NCI-H345 treated with DMSO at 0.1 percent for 48 hours (cell line): ENCODE results near the gene SRP72.
A peak's percentile ranks its signal among the peaks of the same experiment; 100 is the strongest.
"Not testable (repeated sequence)": the region's sequence is repeated elsewhere in the genome, so short reads cannot be mapped to it uniquely, and the experiment has no call there.

Experiments used
- DNase-seq: peaks from one replicate; lab custom pipeline; 2025; ENCODE audit not compliant: unreplicated experiment; lab: John Stamatoyannopoulos, UW

Gene SRP72, protein sequence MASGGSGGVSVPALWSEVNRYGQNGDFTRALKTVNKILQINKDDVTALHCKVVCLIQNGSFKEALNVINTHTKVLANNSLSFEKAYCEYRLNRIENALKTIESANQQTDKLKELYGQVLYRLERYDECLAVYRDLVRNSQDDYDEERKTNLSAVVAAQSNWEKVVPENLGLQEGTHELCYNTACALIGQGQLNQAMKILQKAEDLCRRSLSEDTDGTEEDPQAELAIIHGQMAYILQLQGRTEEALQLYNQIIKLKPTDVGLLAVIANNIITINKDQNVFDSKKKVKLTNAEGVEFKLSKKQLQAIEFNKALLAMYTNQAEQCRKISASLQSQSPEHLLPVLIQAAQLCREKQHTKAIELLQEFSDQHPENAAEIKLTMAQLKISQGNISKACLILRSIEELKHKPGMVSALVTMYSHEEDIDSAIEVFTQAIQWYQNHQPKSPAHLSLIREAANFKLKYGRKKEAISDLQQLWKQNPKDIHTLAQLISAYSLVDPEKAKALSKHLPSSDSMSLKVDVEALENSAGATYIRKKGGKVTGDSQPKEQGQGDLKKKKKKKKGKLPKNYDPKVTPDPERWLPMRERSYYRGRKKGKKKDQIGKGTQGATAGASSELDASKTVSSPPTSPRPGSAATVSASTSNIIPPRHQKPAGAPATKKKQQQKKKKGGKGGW

DNA sequence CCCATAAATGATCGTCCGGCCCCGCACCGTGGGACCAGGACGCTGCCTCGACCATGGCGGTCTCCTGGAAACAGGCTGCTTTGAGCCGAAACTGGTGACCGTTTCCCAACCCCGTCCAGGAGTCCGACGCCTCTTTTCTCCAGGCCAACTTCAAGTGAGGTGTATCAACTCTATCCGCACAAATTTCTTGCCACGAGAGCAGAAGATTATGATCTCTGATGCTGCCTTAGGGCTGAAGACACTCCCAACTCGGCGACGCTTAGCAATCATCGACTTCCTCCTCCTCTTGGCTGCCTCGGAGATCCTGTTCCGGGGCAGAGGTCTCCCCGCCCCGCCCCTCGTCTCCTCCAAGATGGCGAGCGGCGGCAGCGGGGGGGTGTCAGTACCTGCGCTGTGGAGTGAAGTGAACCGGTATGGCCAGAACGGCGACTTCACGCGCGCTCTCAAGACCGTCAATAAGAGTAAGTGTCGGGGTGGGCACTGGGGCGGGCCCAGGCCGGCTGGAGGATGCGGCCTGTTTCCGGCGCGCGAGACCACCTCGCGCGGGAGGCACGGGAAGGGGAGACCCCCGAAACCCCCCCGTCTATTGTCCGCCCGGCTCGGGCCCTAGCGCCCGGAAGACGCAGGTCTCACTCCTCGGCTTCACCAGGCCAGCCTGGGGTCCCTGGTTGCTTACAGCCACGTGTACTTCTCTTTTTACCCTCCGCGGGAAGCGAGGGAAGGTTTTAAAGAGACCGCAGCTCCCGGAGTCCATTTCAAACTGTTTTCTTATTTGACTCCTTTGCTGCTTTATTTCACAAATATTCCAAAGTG is at the start of gene SRP72:
Gene SRP72 (plus strand): TSS at position 334 of the 813 bp plus-strand sequence. CDS start 19 bp downstream, at position 353.
- peak; percentile 59 for DNase-seq

DNA sequence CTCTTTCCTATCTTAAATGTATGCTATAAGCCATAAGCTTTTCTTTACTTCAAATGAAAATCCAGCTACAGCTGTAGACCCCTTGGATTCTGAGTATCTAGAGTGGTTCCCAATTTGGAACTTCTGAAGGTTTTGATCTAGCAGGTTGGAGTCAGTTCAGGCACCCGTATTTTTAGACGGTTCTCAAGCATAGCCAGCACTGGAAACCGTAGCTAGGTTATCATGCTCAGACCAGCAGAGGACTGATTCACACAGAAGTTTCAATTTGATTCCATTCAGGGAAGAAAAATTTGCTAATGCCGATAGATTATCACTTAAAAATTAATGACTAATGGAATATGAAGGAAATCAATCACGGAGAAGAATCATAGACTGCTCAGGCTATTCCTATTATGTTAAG is 43.2 kb upstream of the SRP72 start:
- no peak for DNase-seq

DNA sequence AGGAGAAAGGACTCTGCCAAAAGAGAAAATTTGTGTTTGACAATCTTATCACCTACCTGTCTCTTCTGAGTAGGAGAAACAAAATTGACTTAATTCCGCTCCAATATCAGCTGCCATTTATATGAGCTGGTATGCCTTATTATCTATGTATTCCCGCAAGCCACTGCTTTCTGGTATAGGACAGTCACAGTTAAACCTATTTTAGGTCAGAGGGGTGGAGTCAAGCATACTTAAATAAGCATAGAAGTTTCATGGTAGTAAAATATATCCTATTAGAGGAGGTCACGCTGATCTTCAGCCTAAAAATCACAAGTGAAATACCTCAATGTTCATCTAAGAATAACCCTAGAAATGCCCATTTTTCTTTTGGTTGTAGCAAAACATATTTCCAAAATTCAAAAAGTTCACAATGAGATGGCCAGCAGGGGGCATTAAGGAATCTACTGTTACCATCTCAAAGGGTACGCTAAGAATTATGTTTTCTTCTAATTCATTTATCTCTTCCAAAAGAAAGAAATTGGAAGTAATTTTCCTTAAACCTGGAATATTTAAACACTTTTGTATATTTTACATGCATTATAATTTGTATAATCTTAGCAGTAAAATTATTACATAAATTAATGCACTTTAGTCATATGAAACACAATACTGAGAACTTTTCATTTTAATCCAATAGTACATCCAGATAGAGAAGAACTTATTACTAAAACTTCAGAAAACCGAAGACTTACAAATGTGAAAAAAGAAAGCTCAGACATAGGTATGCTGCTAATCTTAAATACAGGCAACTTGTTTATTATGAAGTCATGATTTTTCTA is 42.5 kb upstream of the SRP72 start:
- DNase-seq, result no peak

DNA sequence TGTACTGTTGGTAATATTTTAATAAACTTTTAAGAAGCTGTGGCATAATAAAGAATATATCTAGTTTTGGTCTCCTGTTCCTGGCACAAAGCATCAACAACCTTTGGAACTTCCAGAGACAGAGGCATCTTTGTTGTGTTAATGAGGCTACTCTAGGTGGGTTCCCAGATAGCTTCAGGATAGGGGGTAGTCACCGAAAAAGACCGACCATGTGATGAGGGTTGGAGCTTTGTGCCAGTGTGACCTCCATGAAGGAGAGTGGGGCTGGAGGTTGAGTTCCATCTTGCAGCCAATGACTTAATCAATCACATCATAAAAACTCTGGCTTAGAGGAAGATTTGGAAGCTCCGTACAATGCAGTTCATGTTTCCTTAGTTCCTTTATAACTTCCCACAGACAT is 41.9 kb upstream of the SRP72 start:
- DNase-seq, result no peak

DNA sequence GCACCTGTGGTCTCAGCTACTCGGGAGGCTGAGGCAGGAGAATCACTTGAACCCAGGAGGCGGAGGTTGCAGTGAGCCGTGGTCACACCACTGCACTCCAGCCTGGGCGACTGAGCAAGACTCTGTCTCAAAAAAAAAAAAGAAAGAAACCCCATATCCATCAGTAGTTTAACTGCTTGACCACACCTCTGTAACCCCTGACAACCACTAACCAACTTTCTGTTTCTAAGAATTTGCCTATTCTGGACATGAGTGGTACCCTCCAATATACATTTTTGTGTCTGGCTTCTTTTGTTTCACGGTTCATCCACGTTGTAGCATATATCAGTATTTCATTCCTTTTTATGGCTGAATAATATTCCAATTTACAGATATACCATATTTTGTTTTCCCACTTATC is 41.1 kb upstream of the SRP72 start:
- no peak for DNase-seq

DNA sequence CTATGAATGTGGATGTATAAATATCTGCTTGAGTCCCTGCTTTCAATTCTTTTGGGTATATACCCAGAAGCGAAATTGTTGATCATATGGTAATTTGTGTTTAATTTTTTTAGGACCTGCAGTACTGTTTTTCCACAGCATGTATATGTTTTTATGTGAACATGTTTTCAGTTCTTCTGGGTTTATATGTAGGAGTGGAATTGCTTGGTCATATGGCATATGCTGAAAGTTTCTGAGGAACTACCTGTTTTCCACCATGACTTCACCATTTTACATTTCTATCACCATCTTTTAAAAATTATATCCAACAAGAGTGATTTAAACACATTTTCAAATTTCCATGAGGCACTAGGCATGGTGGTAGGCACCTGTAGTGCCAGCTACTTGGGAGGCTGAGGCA is 40.2 kb upstream of the SRP72 start:
- DNase-seq, result no peak

DNA sequence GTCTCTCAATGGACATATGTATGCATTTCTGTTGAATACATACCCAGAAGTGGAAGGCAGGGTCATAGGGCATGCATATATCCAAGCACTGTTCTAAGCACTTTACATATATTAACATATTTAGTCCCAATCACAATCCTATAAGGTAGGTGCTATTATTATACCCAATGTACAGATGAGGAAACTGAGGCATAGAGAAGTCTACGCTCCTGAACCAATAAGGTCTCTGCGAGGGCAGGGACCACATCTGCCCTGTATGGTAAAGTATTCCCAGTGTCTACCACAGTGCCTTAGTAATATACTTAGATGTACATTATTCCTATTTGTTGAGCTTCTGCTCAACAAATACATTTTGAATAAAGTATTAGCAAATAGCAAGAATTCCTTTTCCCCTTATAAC is 37.2 kb upstream of the SRP72 start:
- no peak for DNase-seq

DNA sequence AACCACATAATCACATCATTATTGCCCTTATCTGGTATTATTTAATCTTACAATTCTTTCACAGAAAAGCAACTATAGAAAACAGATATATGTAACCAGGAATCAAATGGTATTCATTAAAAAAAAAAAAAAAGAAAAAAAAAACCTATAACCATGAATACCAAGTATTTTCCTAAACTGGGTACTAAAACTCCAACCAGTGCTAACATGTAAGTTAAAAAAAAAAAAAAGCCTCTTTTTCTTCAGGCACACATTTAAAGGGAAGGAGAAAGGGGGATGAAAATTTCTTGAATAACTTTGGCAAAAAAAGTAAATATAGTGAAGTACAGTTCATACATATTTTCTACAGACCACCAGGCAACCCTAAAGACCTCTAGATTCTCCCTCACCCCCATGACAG is 34.1 kb upstream of the SRP72 start:
- no peak for DNase-seq

DNA sequence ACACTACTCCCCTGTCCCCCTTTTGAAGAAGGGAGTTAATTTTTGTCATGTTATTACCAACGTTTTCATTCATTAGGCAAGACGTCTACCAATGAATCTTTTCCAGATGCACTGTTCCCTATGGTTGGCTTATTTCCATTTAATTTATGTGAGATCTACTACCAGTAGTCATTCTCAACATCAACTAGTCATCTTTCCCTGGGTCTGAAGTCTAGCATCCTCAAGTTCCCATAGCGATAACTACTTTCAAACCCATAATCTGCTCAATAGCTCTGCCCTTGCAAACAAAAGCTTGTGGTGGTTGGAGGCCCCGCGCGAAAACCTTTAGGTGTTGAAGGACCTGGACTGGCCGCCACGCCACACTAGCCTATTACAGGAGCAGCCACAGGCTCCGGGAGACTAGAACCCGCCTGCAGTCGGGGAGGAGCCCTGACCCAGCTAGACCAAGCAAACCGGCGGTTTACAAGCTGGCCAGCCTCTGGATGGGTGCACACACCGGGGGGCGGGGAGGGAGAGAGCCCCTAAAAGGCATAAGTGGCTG is 32.7 kb upstream of the SRP72 start:
- peak; percentile 7 for DNase-seq

DNA sequence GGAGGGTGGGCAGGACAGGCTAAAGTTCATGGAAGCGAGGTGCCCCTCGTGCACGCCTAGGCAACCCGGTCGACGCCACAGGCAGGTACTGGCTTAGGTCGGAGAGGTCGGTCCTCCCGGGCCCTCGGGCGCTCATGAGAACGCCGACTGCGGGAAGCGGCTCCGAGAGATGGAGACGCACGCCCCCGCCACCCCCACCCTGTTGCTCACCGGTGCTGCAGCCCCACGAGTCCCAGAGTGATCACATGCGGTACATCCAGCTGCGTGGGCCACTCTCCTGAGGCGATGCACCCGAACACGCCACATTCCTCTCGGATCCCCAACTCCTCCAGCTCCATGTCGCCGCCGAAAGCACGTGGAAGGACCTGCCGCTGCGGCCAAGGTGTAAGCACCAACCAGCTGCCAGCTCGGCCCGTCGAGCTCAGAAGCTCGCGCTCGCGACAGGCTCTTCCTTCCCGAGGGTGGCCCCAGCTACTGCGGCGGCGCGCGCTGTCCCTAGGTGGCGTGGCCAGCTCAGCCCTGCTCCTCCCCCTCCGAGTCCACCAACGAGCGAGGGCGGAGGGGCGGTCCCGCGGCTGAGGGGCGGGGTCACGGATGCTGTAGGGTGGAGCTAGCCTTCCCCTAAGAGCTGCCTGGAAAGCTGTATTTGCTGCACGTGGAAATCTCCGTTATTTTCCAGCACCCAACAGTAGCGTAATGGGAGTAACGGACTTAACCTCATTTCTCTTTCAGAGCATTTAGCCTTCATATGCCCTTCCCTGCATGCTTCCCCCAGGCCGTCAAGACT is 32.1 kb upstream of the SRP72 start, which contains the start of gene PPAT:
Gene PPAT (minus strand): TSS at position 476 of the 787 bp plus-strand sequence. CDS start 138 bp downstream, at position 338.
- peak; percentile 83 for DNase-seq

DNA sequence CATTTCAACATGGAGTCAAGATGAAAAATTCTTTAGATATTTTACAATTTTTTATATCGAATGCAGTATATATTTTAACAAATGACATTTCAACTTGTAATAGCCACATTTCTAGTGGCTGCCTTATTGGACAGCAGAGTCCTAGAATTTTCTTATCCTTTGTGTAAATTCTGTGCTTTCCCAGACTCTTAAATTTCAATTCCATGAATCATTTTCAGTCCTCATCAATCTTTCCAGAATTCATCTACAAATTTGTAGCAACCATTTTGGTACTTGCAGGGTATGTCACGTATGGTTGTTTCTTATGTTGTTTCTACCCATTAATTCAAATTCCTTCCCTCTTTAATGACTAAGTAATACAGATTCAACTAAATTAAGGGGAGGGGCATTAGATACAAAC is 28.7 kb upstream of the SRP72 start:
- no peak for DNase-seq

DNA sequence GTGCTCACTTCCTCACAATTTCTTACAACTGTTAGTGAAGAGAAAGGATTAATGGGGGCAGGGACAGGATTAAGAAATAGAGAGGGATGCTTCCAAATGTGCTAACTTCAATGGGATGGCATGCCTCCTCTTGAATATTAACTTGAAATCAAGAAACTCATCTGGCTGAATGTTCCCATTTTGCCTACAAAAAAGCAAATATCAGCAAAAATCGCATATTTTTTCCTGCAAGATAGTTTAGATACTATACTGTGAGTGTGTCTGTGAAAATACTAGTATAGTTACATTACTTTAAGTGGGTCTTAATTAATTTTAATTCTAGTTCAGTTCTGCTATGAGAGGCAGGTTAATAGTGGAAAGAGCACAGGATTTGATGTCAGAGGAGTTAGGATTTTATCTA is 26.4 kb upstream of the SRP72 start:
- no peak for DNase-seq

DNA sequence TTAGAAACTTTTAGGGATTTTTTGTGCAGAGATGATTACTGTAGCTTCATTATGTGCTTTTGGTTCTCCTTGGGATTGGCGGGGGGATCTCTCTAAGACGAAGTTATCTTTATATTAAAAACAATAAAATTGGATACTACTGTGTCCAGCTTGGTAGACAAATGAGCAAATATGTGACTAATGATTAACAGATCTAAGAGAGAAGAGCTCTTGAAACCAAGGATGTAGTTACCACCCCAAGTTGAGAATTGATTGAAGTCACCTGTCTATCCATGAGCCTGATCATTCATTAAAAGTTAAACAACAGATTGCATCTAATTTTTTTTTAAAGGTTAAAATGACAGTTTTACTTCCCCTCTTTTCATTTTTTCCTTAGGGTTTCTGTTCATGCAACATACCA is 22.7 kb upstream of the SRP72 start:
- no peak for DNase-seq

DNA sequence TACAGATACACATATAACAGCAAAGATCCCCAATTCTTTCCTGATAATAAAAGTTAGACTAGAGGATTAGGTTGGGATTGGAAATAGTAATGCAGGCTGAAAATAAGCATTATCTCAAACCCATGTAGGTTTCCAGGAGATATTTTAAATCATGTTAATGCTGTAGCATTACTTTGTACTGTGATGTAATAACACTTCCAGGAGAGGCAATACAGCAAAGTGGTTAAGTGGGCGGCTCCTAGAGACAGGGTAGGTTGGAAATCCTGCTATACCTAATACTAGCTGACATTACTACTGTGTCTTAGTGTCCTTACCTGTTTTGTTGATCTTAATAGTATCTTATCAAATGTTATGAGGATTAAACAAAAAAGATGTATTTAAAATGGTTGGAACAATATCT is 21.7 kb upstream of the SRP72 start:
- no peak for DNase-seq

DNA sequence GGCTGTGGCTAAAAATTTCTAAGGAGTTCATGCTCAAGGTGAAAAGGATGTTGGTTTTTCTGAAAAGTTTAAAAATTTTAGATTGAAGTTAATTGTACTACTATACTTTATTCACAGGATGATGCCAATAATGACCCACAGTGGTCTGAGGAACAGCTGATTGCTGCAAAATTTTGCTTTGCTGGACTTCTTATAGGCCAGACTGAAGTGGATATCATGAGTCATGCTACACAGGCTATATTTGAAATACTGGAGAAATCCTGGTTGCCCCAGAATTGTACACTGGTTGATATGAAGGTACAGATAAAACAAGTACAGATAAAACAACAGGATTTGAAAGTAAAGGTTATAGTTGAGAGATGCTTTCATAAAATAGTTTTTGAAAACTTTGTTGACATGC is 19.1 kb upstream of the SRP72 start:
- DNase-seq, result no peak

DNA sequence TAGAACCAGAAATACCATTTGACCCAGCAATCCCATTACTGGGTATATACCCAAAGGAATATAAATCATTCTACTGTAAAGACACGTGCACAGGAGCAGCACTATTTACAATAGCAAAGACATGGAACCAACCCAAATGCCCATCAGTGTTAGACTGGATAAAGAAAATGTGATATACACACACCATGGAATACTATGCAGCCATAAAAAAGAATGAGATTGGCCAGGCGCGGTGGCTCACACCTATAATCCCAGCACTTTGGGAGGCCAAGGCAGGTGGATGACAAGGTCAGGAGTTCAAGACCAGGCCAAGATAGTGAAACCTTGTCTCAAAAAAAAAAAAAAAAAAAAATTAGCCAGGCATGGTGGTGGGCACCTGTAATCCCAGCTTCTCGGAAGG is 17.9 kb upstream of the SRP72 start:
- not testable (repeated sequence) for DNase-seq

DNA sequence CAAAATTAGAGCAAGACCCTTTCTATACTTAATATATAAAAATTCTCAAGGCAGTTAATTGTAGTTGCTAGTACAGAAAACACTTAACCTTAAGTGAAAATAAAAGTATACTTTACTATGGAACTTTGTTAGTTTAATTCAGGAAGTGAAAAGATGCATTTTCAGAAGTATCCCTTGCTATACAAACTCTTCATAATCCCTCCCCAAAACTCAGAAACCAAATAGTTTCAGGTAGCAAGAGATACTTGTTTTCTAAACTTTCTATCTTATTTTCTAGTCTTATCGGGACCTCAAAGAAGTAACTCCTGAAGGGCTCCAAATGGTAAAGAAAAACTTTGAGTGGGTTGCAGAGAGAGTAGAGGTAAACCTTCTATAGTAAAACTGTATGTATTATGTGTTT is 17.1 kb upstream of the SRP72 start:
- no peak for DNase-seq

DNA sequence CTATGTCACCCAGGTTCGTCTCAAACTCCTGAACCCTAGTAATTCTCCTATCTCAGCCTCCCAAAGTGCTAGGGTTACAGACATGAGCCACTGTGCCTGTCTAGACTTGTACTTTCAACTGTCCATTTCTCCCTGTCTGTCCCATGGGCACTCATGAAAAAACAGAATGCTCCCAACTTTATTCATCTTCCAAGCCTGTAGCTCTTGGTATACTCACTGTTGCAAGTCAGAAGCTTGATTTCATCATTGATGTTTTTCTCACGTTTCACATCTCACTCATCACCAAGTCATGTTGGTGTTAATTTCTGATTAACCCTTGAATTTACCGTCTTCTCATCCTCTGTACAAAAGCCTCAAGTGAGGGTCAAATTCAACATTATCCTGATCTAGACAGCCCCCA is 7.3 kb upstream of the SRP72 start:
- DNase-seq, result no peak

DNA sequence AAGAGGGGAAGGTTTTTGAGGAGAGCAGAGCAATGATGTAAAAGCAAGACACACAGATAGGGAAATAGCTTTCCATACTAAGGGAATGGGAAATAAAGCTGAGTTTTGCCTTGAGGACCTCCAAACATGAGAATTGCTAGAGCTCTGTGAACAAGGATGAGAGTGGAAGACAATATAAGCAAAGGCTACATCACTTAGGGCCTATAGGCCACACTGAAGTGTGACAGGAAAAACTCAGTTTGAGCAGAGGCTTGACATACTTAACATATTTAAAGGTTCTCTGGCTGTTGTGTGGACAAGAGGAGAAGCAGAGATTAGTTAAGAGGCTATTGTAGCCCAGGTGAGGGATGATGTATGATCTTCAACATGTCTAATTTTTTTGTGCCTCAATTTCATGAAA is 5.3 kb upstream of the SRP72 start:
- DNase-seq, result no peak

DNA sequence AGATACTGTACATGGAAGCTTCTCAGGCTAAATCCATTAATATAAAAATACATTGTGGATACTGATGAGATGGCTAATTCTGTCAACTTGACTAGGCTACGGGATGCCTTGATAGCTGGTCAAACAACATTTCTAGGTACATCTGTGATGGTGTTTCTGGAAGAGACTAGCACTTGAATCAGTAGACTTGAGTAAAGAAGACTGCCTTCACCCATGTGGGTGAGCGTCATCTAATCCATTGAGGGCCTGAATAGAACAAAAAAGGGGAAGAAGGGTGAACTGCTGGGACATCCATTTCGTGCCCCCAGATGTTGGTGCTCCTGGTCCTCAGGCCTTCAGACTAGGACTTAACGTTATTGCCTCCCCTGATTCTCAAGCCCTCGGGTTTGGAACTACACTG is 3.7 kb upstream of the SRP72 start:
- no peak for DNase-seq
